Trophoblast cell (in vitro differentiated cells and primary cell): ENCODE data around the gene PTH2. TPM values are rescaled to one million over a fixed set of nuclear protein-coding genes. Genes with fewer than 3 reads are reported as not detected.

Experiments
- DNase-seq, 2 donors: peaks; one replicate each; pipeline ENCODE4 v3.0.0-alpha.2; 2016
- H2AFZ ChIP-seq: 2 replicates; pipeline ENCODE4 v1.6.1; 2013; ENCODE audit warnings: low read length, moderate library complexity, mild to moderate bottlenecking; ENCODE audit not compliant: insufficient read depth, poor library complexity
- H2AK5ac ChIP-seq: 2 replicates; pipeline ENCODE4 v1.6.1; 2013; ENCODE audit warnings: mild to moderate bottlenecking, low read length
- H2BK120ac ChIP-seq: 2 replicates; pipeline ENCODE4 v1.6.1; 2013; ENCODE audit warnings: low read length, mild to moderate bottlenecking, moderate library complexity; ENCODE audit not compliant: insufficient read depth, poor library complexity
- H2BK12ac ChIP-seq: 2 replicates; pipeline ENCODE4 v1.6.1; 2013; ENCODE audit warnings: mild to moderate bottlenecking, low read length, moderate library complexity
- H2BK5ac ChIP-seq: 2 replicates; pipeline ENCODE4 v1.6.1; 2013; ENCODE audit warnings: low read length, low read depth, moderate library complexity, mild to moderate bottlenecking; ENCODE audit not compliant: poor library complexity
- H3K14ac ChIP-seq: 2 replicates; pipeline ENCODE4 v1.6.1; 2013; ENCODE audit warnings: mild to moderate bottlenecking, low read length
- H3K18ac ChIP-seq: 2 replicates; pipeline ENCODE4 v1.6.1; 2013; ENCODE audit warnings: mild to moderate bottlenecking, low read length
- H3K23ac ChIP-seq: 2 replicates; pipeline ENCODE4 v1.6.1; 2013; ENCODE audit warnings: low read length
- H3K27ac ChIP-seq: 2 replicates; pipeline ENCODE4 v1.5.1; 2013; ENCODE audit warnings: low read depth, mild to moderate bottlenecking, inconsistent platforms, low read length, moderate library complexity
- H3K27me3 ChIP-seq: 2 replicates; pipeline ENCODE4 v1.6.1; 2013; ENCODE audit warnings: inconsistent platforms, mild to moderate bottlenecking, low read length, moderate library complexity; ENCODE audit not compliant: insufficient read depth
- H3K36me3 ChIP-seq, 2 experiments: 1 replicate in 1 of 2; 2 replicates in 1 of 2; pipeline ENCODE4 v1.6.1; 2013; ENCODE audit warnings: low read length in 2 of 2, mild to moderate bottlenecking in 2 of 2, moderate library complexity in 1 of 2; ENCODE audit not compliant: insufficient read depth in 2 of 2, control insufficient read depth in 1 of 2
- H3K4ac ChIP-seq: 2 replicates; pipeline ENCODE4 v1.6.1; 2013; ENCODE audit warnings: low read depth, mild to moderate bottlenecking, low read length, moderate library complexity
- H3K4me1 ChIP-seq, 2 experiments: 1 replicate in 1 of 2; 2 replicates in 1 of 2; pipeline ENCODE4 v1.6.1; 2013; ENCODE audit warnings: low read length in 2 of 2, mild to moderate bottlenecking in 2 of 2, moderate library complexity in 1 of 2; ENCODE audit not compliant: insufficient read depth in 2 of 2, control insufficient read depth in 1 of 2
- H3K4me2 ChIP-seq: 2 replicates; pipeline ENCODE4 v1.6.1; 2013; ENCODE audit warnings: inconsistent platforms, mild to moderate bottlenecking, low read length, moderate library complexity
- H3K4me3 ChIP-seq: 2 replicates; pipeline ENCODE4 v1.5.1; 2013; ENCODE audit warnings: mild to moderate bottlenecking, low read depth, low read length, inconsistent platforms
- H3K79me1 ChIP-seq: one replicate; pipeline ENCODE4 v1.6.1; 2013; ENCODE audit warnings: low read length
- H3K79me2 ChIP-seq: 2 replicates; pipeline ENCODE4 v1.6.1; 2013; ENCODE audit warnings: low read length, mild to moderate bottlenecking; ENCODE audit not compliant: control insufficient read depth, insufficient read depth, poor library complexity
- H3K9ac ChIP-seq: 2 replicates; pipeline ENCODE4 v1.6.1; 2013; ENCODE audit warnings: mild to moderate bottlenecking, low read length
- H3K9me3 ChIP-seq: 2 replicates; pipeline ENCODE4 v1.6.1; 2013; ENCODE audit warnings: low read depth, mild to moderate bottlenecking, control low read depth, inconsistent platforms, low read length; ENCODE audit not compliant: insufficient read depth
- H4K12ac ChIP-seq: 2 replicates; pipeline ENCODE4 v1.6.1; 2013; ENCODE audit warnings: low read depth, mild to moderate bottlenecking, low read length, moderate library complexity
- H4K8ac ChIP-seq: 2 replicates; pipeline ENCODE4 v1.6.1; 2013; ENCODE audit warnings: low read depth, mild to moderate bottlenecking, low read length, moderate library complexity
- H4K91ac ChIP-seq: one replicate; pipeline ENCODE4 v1.6.1; 2013; ENCODE audit warnings: low read depth, mild to moderate bottlenecking, low read length, moderate library complexity
- WGBS: extraction: QIAGEN DNeasy Blood & Tissue Kit; methylation state at CpG from one replicate; pipeline ENCODE4 v1.1.7; 2013; ENCODE audit warnings: missing lambda C conversion rate; ENCODE audit not compliant: insufficient read length, insufficient coverage; ENCODE audit errors: extremely low coverage; 5-methylcytosine and 5-hydroxymethylcytosine counted together
- polyA plus RNA-seq: library from polyadenylated mRNA; stranded (reverse); fragments of 200-250 nt; gene quantifications from 2 replicates; pipeline ENCODE4 v1.2.3, GENCODE V29; 2013

Gene PTH2, protein sequence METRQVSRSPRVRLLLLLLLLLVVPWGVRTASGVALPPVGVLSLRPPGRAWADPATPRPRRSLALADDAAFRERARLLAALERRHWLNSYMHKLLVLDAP
- polyA plus RNA-seq: not detected in 2 replicates

DNA sequence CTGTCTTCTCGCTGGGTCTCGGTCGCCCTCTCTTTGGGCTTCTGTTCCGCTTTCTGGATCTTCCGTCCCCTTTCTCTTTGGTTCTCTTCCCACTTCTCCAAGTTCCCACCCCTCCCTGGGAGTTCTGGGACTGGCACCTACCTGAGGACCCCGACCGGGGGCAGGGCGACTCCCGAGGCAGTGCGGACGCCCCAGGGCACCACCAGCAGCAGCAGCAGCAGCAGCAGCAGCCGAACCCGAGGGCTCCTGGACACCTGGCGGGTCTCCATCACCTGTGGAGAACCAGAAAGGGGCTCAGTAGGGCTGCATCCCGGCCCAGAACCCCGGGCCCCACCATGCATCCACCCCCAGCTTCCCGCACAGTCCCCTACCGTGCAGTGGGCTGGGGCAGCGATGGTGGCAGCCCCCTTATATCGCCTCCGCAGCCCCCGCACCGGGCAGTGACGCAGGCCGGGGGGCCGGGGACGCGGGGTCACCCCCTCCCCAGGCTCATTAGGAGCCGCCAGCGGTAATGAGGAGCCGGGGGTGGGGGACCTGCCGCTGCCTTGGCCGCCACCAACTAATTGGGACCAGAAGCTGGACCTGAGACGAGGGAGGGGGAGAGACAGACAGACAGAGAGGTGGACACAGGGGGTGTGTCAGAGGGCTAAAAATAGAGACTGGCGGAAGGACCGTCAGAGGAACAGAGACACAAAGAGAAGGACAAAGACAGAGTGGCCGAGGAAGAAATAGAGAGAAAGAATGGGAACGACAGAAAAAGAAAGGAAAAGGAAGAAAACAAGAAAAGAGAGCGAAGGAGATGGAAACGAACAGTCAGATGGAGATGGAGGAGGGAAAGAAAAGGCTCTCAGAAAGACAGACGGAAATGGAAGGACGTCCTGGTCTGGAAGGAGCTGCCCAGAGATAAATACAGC is at the start of gene PTH2:
Gene PTH2 (minus strand): TSS at position 371 of the 914 bp plus-strand sequence. CDS start 102 bp downstream, at position 269.
- WGBS: no CpG with 5 or more reads among the region's 42 CpGs
- no peak within 1 kb of the TSS for H4K12ac ChIP-seq

DNA sequence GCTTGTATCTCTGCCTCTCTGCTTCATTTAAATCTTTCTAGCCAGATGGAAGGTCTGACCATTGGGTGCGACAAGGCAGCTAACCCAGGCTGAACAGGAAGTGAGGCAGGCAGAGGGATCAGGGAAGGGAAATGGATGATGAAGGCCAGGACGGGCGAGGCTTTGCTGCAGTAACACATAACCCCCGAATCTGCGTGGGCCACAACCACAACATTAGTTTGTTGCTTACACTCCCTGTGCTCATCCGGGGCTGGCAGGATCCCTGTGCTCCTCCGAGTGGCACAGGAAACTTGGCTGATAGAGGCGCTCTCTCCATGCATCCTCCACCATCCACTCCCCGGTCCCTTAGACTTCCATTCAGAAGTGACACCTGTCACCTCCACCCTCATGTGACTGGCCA is 49.7 kb upstream of the PTH2 start:
- Histone ChIP-seq H2BK5ac (no peak overlapping the region), H3K4ac (no peak overlapping the region), H3K9ac (no peak overlapping the region), H3K9me3 (no peaks in the 10 kb centered on the region), H3K18ac (no peak overlapping the region), H4K12ac (no peak overlapping the region), H2AFZ (no peak overlapping the region), H4K91ac (no peak overlapping the region), H3K27ac (no peak overlapping the region), H2BK120ac (no peak overlapping the region), H3K4me3 (no peak overlapping the region), H3K79me2 (no peaks in the 10 kb centered on the region), H4K8ac (no peak overlapping the region), H3K4me1 (no peaks in the 10 kb centered on the region), H3K36me3 (peaks cover 15% of the 10 kb centered on the region in 2 experiments), H3K79me1 (no peaks in the 10 kb centered on the region), H2AK5ac (no peak overlapping the region), H3K14ac (no peak overlapping the region), H3K27me3 (no peaks in the 10 kb centered on the region), H3K23ac (no peak overlapping the region), H3K4me2 (no peak overlapping the region), H2BK12ac (no peak overlapping the region)
- no CpG with 5 or more reads among the region's 9 CpGs for WGBS
- no peak for DNase-seq

More for the DNA sequence above, at the start of gene PTH2:
- Histone ChIP-seq H3K14ac (no peak within 1 kb of the TSS), H3K27ac (no peak within 1 kb of the TSS), H2AFZ (no peak within 1 kb of the TSS), H3K36me3 (no peaks in the 10 kb centered on the region), H3K23ac (no peak within 1 kb of the TSS), H3K4me2 (no peak within 1 kb of the TSS), H4K8ac (no peak within 1 kb of the TSS), H3K79me1 (no peaks in the 10 kb centered on the region), H3K27me3 (peaks cover 74% of the 10 kb centered on the region), H3K9ac (no peak within 1 kb of the TSS), H2BK5ac (no peak within 1 kb of the TSS), H3K4me1 (peaks cover 3% of the 10 kb centered on the region in 2 experiments), H3K4me3 (no peak within 1 kb of the TSS), H2BK120ac (no peak within 1 kb of the TSS), H4K91ac (no peak within 1 kb of the TSS), H2BK12ac (no peak within 1 kb of the TSS), H3K4ac (no peak within 1 kb of the TSS), H2AK5ac (no peak within 1 kb of the TSS), H3K9me3 (peaks cover 6% of the 10 kb centered on the region), H3K79me2 (no peaks in the 10 kb centered on the region), H3K18ac (no peak within 1 kb of the TSS)
- no peak for DNase-seq

DNA sequence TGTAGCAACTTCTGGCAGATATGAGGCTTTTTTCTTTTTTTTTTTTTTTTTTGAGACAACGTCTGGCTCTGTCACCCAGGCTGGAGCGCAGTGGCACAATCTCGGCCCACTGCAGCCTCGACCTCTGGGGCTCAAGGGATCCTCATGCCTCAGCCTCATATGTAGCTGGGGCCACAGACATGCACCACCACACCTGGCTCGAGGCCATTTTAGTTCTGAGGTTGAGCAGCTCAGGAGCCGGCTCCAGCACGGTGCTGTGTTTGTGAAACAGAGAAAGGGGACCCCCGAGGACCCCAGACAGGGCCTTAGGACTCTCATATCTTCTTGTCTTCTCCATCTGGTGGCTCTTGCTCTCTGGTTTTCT is 47.4 kb upstream of the PTH2 start:
- Histone ChIP-seq H3K9me3 (no peaks in the 10 kb centered on the region), H4K12ac (no peak overlapping the region), H3K14ac (no peak overlapping the region), H2BK5ac (no peak overlapping the region), H3K79me2 (no peaks in the 10 kb centered on the region), H3K27me3 (no peaks in the 10 kb centered on the region), H3K18ac (no peak overlapping the region), H4K91ac (no peak overlapping the region), H2BK12ac (no peak overlapping the region), H3K36me3 (peaks cover 24 to 31% of the 10 kb centered on the region in 2 experiments), H3K79me1 (no peaks in the 10 kb centered on the region), H2AFZ (no peak overlapping the region), H3K4me3 (no peak overlapping the region), H2BK120ac (no peak overlapping the region), H3K9ac (no peak overlapping the region), H2AK5ac (no peak overlapping the region), H3K4me2 (no peak overlapping the region), H3K4ac (no peak overlapping the region), H4K8ac (no peak overlapping the region), H3K27ac (no peak overlapping the region), H3K4me1 (no peaks in the 10 kb centered on the region), H3K23ac (no peak overlapping the region)
- no CpG with 5 or more reads among the region's 8 CpGs for WGBS
- no peak for DNase-seq

DNA sequence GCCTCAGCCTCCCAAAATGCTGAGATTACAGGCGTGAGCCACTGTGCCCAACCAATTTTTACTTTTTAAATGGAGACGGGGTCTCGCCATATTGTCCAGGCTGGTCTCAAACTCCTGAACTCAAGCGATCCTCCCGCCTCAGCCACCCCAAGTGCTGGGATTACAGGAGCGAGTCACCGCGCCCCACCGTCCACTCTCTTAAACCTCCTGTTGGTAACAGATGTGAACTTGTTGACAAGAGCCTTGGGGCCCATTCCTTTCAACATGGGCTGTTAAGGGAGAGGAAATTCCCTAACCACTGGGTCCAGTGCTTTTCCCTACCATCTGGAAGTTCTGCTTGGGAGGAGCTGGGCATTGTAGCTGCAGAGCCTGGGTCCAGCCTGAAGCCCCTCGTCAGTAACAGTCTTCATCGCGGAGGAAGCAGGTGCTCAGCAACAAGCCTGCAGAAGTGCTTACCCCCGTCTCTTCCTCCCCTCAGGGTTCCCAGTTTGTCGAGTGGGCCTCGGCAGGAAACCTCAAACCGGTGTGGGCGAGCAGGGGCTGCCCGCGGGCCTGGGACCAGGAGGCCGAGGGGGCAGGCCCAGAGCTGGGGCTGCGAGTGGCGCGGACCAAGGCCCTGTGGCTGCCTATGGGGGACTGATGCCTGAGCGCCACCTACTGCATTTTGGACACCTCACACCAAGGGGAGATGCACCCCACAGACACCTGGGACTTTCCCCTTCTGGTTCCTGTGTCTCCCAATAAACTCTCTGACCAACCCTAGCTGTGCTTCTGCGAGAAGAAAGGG is 46.8 kb upstream of the PTH2 start:
- H2BK120ac ChIP-seq: no peak overlapping the region
- DNase-seq: no peak
- WGBS: no CpG with 5 or more reads among the region's 25 CpGs

More for the DNA sequence above, 46.8 kb upstream of the PTH2 start:
- H3K4me3 ChIP-seq: no peak overlapping the region
- no peak overlapping the region for H2AFZ ChIP-seq
- H3K9me3 ChIP-seq: no peaks in the 10 kb centered on the region
- H4K91ac ChIP-seq: no peak overlapping the region
- no peak overlapping the region for H3K4ac ChIP-seq
- H3K14ac ChIP-seq: no peak overlapping the region
- H3K4me1 ChIP-seq: no peaks in the 10 kb centered on the region
- no peak overlapping the region for H4K12ac ChIP-seq
- H4K8ac ChIP-seq: no peak overlapping the region
- H2BK5ac ChIP-seq: no peak overlapping the region
- no peaks in the 10 kb centered on the region for H3K79me2 ChIP-seq
- H3K9ac ChIP-seq: no peak overlapping the region
- H3K79me1 ChIP-seq: no peaks in the 10 kb centered on the region
- H3K27me3 ChIP-seq: no peaks in the 10 kb centered on the region
- H2BK12ac ChIP-seq: no peak overlapping the region
- H3K36me3 ChIP-seq: peaks cover 27 to 37% of the 10 kb centered on the region in 2 experiments
- H3K18ac ChIP-seq: no peak overlapping the region
- no peak overlapping the region for H3K4me2 ChIP-seq
- H2AK5ac ChIP-seq: no peak overlapping the region
- no peak overlapping the region for H3K27ac ChIP-seq
- H3K23ac ChIP-seq: no peak overlapping the region
